ENCODE measurements around the gene PBXIP1.
"Not testable (repeated sequence)": the region's sequence is repeated elsewhere in the genome, so short reads cannot be mapped to it uniquely, and the experiment has no call there.

Gene PBXIP1

DNA sequence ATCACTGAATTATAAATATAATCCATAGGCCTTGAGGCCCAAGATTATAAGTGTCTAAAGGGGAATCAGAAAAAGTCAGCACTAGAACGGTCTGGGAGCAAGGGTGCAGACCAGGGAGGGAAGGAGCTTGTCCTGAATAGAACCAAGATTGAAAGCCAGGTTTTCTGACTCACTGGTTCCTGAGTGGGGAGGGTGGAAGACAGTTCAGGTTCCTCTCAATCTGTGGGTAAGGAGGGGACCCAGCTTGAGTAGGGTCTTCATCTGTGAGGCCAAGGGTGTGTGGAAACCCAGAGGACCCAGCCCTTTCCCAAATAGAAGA lies 38.3 kb upstream of the PBXIP1 start:
- no peak for DNase-seq (ENCODE audit: low read depth)

DNA sequence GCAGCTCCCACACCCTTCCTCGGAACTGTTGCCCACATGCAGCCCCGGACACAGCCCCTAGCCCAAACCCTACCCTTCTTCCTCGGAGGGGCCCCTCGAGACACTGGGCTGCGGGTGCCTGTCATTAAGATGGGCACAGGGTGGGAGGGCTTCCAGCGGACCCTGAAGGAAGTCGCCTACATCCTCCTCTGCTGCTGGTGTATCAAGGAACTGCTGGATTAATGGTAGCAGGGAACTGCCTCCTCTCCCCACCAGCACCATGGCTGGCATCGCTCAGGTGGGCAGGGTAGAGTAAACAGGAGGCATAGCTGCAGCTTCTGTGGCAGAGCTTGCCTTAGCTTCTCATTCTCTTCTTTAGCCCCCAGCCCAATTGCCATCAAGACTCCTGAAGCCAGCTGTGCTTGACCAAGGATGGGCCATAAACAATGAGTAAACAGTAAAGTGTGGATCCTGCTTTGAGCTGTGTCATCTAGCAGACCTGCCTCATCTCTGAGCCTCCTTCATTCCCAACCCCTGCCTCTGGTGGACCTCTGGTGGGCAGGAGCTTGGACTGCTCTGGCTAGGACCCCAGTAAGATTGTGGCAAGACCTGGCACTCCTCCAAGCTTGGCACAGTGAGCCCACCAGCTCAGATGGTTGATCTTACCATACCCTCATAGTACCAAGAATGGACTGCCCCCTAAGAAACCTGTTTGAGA lies 37.8 kb upstream of the PBXIP1 start, which contains the start of gene LENEP:
Gene LENEP (plus strand): TSS at position 15 of the 697 bp plus-strand sequence. CDS start 22 bp downstream, at position 37.
- DNase-seq (ENCODE audit: low read depth) = no peak

DNA sequence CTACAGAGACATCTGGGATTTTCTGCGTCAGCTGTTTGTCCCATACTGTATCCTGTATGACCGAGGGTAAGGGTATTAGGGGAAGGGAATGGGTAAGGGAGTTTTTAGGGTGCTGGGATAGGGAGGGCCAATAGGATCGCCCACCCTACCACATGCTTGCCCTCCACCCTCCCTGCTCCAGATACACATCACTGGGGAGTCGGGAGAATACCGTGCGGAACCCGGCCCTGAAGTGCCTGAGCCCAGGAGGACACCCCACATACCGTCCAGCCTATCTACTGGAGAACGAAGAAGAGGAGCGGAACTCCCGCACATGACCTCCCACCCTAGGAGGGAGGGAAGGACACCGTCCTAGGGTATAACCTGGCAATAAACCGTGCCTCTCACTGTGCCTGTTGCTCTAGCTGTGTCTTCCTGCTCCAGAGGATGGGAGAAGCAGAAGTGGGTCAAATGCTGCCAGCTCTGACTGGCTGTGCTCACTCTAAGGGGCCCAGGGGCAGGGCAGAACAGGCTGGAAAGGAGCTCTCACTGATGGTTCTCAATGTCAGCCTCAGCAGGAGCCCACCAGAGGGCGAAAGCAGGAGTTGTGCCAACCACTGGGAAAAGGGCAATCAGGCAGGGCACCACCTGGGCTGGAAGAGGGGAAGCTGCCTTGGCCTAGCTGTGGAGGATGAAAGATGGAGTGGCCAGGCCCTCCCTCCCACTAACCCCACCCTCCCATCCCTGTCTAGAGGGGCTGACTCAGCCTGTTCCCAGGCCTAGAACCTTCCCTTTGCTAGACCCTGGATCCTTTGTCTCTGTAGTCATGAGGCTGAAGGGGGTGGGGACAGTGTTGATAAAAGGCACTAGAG lies 37.0 kb upstream of the PBXIP1 start:
- no peak for DNase-seq (ENCODE audit: low read depth)

DNA sequence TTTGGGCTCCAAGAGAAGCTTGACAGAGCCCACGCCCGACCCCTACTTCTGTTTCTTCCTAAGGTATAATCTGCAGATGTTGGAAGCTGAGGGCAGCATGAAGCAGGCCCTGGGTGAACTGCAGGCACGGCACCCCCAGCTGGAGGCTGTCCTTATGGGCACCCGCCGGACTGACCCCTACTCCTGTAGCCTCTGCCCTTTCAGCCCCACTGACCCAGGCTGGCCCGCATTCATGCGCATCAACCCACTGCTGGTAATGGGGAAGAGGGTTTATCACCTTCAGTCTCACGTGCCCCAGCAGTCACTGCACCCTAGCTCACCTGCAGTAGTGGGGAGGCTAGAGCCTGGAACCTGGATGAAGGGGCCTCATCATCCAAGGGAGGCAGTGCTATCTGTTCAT lies 34.4 kb upstream of the PBXIP1 start:
- DNase-seq (ENCODE audit: low read depth) = no peak

DNA sequence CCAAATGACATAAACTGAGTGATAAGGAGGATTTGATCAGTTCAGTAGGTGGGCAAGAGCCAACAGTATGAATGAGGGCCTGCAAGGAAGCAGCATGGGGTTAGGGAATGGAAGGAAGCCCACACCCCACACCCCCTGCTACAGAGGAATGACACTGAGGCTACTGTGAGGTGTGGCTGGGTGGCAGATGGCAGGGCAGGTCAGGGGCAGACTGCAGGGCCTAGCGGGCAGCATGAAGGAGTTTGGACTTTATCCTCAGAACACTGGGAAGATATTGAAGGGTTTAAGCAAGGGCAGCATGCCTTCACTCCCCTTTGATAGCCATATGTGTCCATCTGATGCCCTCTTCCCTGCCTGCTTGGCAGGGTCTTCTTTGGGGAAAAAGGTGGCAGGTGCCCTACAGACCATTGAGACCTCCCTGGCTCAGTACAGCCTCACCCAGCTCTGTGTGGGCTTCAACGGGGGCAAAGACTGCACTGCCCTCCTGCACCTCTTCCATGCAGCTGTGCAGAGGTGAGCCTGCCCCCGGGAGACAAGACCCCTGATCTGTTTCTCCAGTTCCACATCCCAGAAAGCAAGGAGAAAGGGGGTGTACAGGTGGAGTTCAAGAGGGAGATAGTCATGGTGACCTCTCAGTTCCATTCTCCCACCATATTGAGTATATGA lies 33.4 kb upstream of the PBXIP1 start:
- DNase-seq (ENCODE audit: low read depth) = no peak

DNA sequence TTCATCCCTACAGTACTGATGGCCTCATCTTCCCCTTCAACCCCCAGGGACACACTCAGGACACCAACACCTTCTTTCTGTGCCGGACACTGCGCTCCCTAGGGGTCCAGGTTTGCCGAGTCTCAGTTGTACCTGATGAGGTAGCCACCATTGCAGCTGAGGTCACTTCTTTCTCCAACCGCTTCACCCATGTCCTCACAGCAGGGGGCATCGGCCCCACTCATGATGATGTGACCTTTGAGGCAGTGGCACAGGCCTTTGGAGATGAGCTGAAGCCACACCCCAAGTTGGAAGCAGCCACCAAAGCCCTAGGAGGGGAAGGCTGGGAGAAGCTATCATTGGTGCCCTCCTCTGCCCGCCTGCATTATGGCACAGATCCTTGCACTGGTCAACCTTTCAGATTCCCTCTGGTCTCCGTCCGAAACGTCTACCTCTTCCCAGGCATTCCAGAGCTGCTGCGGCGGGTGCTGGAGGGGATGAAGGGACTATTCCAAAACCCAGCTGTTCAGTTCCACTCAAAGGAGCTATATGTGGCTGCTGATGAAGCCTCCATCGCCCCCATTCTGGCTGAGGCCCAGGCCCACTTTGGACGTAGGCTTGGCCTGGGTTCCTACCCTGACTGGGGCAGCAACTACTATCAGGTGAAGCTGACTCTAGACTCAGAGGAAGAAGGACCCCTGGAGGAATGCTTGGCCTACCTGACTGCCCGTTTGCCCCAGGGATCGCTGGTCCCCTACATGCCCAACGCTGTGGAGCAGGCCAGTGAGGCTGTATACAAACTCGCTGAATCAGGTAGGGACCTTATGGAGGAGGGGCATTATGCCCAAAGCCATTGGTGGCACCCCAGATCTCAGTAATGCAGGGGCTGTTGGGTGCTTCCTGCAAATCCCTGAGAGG lies 32.4 kb upstream of the PBXIP1 start:
- DNase-seq (ENCODE audit: low read depth) = no peak

DNA sequence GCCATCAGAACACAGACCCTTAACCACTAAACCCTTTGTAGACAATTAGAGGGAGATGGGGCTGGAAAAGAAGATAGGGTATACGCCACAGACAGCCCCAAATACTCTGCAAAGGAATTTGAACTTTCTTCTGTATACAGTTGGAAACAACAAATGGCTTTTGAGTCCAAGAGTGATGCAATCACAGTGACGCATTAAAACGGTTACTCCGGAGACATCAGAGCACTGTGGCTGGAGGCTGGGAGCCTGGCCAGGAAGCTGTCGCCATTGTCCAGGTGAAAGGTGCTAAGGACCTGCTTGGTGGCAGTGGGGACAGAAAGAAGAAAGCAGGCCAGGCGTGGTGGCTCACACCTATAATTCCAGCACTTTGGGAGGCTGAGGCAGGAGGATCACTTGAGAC lies 31.4 kb upstream of the PBXIP1 start:
- DNase-seq (ENCODE audit: low read depth) = no peak

DNA sequence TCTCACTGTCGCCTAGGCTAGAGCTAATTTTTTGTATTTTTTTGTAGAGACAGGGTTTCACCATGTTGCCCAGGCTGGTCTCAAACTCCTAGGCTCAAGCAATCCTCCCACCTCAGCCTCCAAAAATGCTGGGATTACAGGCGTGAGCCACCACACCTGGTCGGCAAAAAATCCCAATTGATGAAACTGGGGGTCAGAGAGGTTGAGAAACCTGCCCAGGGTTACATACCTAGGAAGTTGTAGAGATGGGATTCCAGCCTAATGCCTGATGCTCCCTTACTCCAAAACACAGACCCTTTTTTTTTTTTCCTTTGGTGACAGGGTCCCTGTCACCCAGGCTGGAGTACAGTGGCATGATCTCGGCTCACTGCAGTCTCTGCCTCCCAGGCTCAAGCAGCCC lies 30.8 kb upstream of the PBXIP1 start:
- not testable (repeated sequence) for DNase-seq (ENCODE audit: low read depth)

DNA sequence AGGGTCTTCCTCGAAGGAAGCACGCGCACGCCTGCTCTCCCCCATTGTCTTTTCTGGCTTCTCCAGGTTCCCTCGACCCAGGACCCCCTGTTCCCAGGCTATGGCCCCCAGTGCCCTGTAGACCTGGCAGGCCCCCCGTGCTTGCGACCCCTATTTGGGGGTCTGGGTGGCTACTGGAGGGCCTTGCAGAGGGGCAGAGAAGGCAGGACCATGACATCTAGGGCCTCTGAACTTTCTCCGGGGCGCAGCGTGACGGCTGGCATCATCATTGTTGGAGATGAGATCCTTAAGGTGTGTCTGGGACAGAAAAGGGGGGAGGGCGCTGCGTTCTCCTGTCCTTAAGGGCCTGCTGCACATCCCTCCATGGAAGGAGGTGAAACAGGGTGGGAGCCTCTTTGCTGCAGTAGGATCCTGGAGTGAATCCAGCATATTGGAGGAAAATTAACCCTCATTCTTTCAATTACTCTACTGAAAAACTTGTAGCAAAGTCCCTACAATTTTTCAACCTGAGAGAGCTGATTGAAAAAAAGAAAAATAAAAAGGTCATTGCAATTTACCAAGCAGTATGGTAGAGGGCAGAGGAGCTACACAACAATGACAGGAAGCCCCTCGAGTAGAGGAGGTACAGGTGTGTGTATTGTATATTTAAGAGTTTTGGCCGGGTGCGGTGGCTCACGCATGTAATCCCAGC lies 28.0 kb upstream of the PBXIP1 start:
- DNase-seq (ENCODE audit: low read depth) = no peak

DNA sequence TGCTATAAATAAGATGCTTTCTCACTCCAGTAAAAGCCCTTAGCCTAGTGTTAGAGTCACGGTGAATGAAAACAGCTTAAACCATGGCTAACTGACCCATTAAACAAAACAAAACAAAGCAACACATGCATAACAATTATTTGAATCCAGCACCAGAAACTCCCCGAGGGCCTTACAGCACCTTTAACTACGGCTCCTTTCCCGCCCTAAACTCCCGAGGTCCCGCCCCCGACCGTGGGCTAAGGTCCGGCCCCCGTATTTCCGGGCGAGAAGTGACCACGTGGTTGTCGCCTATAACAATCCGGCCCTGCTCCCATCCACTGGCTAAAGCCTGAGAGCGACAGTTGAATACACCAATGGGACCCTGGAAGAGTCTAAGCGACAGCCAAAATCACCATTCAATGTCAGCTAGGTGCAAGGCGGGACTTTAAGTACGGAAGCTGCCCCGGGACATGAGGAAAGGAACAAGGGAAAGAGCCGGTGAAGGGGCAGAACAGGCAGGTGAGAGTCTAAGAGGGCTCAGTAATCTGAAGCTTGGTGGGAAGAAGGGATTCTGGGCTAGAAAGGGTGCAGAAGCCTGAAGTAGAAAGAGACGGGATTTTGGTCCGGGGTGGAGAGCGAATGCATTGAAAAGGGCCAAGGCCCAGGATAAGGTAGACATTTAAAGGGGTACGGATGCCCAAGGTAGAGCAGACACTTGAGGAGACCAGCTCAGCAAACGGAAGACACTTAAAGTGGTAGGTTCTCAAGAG lies 27.2 kb upstream of the PBXIP1 start, which contains the start of gene FLAD1:
Gene FLAD1 (plus strand): TSS at position 448 of the 752 bp plus-strand sequence. CDS start 351 bp downstream, outside the sequence.
- peak; percentile 93 for DNase-seq (ENCODE audit: low read depth)

DNA sequence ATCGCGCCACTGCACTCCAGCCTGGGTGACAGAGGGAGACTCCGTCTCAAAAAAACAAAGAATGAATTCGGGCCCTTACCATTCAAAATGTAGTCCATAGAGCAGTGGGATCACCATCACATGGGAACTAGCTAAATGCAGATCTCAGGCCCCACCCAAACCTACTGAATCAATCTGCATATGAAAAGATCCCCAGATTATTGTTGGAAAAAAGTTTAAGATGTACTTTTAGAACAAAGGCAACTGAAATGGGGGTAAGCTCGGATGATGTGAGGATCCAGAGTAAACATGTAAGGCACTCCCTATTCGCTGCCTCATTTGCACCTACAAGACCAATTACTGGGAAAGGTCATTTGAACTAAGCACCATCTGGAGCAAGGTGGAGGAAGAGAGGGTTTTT lies 26.4 kb upstream of the PBXIP1 start:
- no peak for DNase-seq (ENCODE audit: low read depth)

DNA sequence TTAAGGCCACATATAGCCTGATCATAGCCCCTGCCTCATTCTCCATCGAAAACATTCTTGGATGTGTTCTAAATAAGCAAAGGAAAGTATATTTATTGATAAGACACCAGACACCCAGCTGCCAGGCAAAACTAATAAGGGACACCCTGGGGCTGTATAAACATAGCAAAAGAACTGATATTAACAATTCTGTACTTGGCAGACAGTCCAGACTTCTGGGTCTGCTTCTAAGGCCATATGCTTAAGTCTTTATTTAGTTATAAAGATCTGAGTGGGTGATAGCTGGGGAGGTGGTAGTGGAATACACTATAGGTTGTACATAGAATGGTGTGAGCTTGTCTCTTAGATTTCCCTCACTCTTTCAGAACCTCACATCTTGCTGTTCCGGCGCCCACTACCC lies 22.5 kb upstream of the PBXIP1 start:
- DNase-seq (ENCODE audit: low read depth) = no peak

DNA sequence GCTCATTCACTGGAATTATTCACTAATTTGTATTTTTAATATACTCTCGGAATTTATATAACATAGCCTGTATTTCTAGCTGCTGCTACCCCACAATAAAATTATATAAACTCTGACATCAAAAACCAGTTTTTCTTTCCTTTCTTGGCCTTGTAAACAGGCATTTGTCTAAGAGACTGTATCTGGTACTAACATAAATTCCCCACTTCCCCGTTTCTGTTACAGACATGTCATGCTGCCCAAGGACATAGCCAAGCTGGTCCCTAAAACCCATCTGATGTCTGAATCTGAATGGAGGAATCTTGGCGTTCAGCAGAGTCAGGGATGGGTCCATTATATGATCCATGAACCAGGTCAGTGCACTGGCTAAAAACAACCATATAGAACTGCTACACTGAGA lies 21.9 kb upstream of the PBXIP1 start:
- not testable (repeated sequence) for DNase-seq (ENCODE audit: low read depth)

DNA sequence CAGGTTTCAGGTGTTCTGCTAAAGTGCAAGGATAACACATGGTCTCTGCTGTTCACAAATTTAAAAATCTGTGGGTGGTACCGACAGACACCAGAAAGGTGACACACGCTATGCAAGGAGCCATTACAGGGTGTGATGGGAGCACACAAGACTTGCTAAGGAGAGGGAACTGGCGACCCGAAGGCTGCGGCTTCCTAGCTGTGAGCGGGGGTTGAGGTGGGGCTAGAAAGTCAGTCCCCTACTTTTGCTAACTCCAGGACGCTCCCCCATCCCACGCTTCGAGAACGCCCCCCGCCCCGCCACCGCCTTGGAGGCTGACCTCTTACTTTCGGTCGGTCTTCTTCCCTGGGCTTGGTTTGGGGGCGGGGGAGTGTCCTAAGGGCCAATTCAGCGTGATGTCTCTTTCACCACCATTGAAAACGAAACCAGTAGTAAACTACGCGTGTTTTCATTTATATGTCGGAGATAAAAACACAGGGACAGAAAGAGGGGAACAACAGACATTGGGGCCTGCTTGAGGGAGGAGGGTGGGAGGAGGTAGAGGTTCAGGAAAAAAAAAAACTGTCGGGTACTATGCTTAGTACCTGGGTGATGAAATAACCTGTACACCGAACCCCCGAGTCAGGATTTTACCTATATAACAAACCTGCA lies 19.6 kb upstream of the PBXIP1 start:
- DNase-seq (ENCODE audit: low read depth) = peak; percentile 49

DNA sequence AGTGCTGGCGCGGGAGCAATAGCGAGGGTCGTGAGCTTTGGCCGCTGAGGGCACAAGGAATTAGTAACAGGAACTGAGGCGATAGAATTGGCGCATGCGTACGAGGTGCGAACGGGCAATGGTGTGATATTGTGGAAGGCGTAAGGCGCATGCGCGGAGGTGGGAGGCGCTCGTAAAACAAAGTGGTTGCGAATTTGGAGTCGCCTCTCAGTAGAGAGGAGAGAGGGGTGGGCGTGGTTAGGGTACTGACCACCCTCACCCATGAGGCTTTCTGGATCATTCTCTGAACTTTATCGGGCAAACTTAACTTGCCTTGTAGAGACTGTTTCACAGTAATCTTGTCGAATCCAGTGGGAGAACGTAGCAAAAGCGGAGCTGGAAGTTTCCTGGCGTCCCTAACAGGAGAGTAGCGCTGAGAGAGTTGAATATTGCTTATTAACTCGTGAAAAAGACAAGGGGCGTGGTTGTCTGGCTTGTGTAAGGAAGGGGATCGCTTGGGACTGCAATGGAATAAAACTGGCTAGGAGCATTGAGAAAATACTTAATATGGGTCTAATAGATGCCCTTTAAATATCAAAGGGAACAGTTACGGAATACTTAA lies 19.0 kb upstream of the PBXIP1 start:
- DNase-seq (ENCODE audit: low read depth) = peak; percentile 92

DNA sequence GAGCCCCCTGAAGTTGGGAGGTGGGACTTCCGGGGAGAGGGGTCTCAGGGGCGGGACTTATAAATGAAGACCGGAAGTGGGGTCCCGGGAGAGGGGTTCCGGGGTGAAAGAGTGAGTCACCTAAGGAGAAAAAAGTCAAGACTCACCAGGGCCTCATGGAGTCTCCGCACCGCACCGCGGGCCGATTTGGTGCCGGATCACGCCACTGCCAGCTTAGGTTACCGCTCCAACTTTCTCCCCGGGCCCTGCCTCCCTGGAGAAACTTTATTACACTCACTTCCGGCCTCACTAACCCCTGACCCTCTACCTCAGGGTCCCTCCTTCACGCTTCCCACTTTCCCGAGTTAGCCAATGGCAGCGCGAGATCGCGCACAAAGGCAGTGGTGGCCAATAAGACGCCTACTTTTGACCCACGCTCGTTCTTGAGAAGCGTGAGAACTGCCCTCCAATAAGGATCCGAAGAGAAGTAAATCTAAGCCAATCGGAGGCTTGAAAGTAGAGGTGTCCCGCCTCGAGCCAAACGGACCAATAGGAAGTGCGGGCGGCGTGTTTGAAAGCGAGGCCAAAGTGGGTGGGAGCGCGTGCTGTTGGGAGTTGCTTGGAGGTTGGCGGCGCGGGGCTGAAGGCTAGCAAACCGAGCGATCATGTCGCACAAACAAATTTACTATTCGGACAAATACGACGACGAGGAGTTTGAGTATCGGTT lies 18.4 kb upstream of the PBXIP1 start, which contains the start of gene CKS1B:
Gene CKS1B (plus strand): TSS at position 580 of the 706 bp plus-strand sequence. CDS start 65 bp downstream, at position 645.
- DNase-seq (ENCODE audit: low read depth) = peak; percentile 88

DNA sequence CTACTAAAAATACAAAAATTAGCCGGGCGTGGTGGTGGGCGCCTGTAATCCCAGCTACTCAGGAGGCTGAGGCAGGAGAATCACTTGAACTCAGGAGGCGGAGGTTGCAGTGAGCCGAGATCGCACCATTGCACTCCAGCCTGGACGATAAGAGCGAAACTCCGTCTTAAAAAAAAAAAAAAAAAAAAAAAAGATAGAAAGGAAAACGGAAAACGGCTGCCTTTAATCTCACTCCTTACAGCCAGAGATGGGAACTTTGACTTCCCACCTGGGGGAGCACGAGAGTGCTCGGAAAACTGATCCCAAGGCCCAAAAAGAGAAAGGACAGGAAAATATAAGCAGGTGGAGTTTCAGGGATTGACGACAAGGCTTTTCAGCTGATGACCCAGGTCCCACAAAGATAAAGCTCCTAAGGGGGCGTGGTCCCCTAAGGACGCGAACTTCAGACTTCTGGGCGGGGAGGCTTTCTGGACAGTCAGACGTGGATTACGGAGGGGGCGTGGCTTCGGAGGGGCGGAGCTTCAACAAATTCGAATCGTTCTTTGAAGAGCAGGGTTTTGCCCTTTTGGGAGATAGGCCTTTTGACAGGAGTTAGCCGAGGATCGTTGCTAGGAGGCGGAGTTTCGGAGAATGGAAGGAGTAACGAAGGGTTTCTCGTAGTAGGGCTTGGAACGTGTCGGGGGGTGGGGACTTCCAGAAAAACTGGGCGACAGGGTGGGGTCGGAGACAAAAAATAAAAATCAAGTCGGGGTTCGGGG lies 17.6 kb upstream of the PBXIP1 start:
- peak; percentile 87 for DNase-seq (ENCODE audit: low read depth)
